ENCODE data around the gene SUMO4. TPM values are rescaled to one million over a fixed set of nuclear protein-coding genes. Genes with fewer than 3 reads are reported as not detected.
A peak's percentile ranks its signal among the peaks of the same experiment; 100 is the strongest.

SUMO4 gene
- total and polyA plus RNA-seq, 9 of the 15 experiments (the other 6 are each of a cell fraction or from before 2014, with no cell fraction given): 0.20 to 1.9 (median 0.50) TPM; not detected in 2

DNA sequence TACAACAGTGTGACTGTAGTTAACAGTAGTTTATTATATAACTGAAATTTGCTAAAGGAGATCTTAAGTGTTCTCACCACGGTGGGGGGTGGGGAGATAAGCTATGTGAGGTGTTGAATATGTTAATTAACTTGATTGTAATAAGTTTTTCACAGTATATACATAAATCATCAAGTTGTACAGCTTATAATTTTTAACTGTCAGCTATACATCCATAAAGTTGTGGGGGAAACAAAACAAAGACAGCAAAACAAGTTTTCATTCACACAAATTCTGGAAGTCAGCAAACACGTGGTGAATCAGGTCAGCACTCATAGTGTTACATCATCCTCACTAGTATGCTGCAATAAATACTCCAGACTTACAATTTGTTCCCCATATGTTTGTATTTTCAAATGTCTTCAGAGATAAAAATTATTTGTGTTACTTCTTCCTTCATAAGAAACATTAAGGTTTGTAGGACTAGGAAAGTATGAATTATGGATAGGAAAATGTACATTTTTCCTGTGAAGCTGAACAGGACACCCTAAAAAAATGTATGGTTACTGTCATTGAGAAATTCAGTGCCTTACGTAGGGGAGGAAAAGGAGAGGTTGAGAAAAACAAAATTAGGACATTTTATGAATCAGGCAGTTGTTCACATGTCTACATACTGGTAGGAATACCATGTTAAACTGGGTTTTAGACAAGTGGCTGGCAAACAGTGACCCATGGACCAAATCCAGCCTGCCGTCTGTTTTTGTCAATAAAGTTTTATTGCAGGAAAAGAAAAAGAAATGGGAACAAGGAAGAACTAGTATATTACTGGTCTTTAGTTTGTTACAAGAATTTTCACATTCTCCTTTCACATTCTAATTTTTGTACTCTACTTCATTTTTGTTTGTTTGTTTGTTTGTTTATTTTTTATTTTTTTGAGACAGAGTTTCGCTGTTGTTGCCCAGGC lies 6.0 kb downstream of the SUMO4 start (continued):
- TF ChIP-seq CTCFL (IDR thresholded peaks at IDR 0.05; ENCODE audit: borderline replicate concordance, insufficient read depth, low read depth, low read length, poor library complexity, severe bottlenecking) (no peak), RBBP5 (IDR thresholded peaks at IDR 0.05; ENCODE audit: borderline replicate concordance, insufficient read depth, low read length, poor library complexity, severe bottlenecking) (no peak), GTF2F1 (IDR thresholded peaks at IDR 0.05; ENCODE audit: low read depth, low read length) (no peak), DIDO1 (tag; IDR thresholded peaks at IDR 0.05; ENCODE audit: low read depth) (no peak), HBP1 (CRISPR knock-in tag; IDR thresholded peaks at IDR 0.05) (no peak), USF1 (CRISPR knock-in tag; IDR thresholded peaks at IDR 0.05) (no peak), ETV1 (tag; conservative IDR thresholded peaks at IDR 0.05; ENCODE audit: low read depth) (no peak; the same call in 1 of the 2 replicates), SFPQ (IDR thresholded peaks at IDR 0.05; ENCODE audit: low read depth, low read length) (no peak), HSF4 (CRISPR knock-in tag; IDR thresholded peaks at IDR 0.05; ENCODE audit: borderline replicate concordance) (peak; percentile 23; the same call in 1 of the 2 replicates), ZNF785 (CRISPR knock-in tag; IDR thresholded peaks at IDR 0.05) (no peak), SMAD1 (IDR thresholded peaks at IDR 0.05; ENCODE audit: low read depth, low read length, partially characterized antibody) (no peak), NR2C1 (IDR thresholded peaks at IDR 0.05) (no peak), NR2C1 (tag; IDR thresholded peaks at IDR 0.05) (peak; percentile 18; the same call in 1 of the 2 replicates)
- TF ChIP-seq, protein P1, sequence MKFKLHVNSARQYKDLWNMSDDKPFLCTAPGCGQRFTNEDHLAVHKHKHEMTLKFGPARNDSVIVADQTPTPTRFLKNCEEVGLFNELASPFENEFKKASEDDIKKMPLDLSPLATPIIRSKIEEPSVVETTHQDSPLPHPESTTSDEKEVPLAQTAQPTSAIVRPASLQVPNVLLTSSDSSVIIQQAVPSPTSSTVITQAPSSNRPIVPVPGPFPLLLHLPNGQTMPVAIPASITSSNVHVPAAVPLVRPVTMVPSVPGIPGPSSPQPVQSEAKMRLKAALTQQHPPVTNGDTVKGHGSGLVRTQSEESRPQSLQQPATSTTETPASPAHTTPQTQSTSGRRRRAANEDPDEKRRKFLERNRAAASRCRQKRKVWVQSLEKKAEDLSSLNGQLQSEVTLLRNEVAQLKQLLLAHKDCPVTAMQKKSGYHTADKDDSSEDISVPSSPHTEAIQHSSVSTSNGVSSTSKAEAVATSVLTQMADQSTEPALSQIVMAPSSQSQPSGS (CRISPR knock-in tag; IDR thresholded peaks at IDR 0.05): no peak
- TF ChIP-seq, protein P2, sequence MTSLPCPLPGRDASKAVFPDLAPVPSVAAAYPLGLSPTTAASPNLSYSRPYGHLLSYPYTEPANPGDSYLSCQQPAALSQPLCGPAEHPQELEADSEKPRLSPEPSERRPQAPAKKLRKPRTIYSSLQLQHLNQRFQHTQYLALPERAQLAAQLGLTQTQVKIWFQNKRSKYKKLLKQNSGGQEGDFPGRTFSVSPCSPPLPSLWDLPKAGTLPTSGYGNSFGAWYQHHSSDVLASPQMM (CRISPR knock-in tag; IDR thresholded peaks at IDR 0.05): no peak

Measured in K562 (cell line).